ENCODE data around the gene C6orf120. TPM values are rescaled to one million over a fixed set of nuclear protein-coding genes. Genes with fewer than 3 reads are reported as not detected.

The C6orf120 gene
- polyA plus RNA-seq (2013): 19.3 and 20.0 TPM in 2 replicates

- peak; percentile 97 to 99 for DNase-seq
- peaks cover 2 to 8% of the 10 kb centered on the region in 2 experiments for H3K4me1 ChIP-seq (ENCODE audit: control insufficient read depth in 1 of 2, insufficient read depth in 2 of 2, low read length in 2 of 2)
- H3K36me3 ChIP-seq (ENCODE audit: control insufficient read depth in 1 of 2, insufficient read depth in 2 of 2, low read length in 2 of 2): peaks cover 3 to 12% of the 10 kb centered on the region in 2 experiments
- H3K79me1 ChIP-seq (ENCODE audit: low read length): peaks cover 10% of the 10 kb centered on the region
- H3K23ac ChIP-seq (ENCODE audit: low read length): peak within 1 kb of the TSS; percentile 9
- H3K4ac ChIP-seq (ENCODE audit: low read depth, low read length): peak within 1 kb of the TSS; percentile 70
- peaks cover 4% of the 10 kb centered on the region for H3K9me3 ChIP-seq (ENCODE audit: insufficient read depth, low read depth, low read length)
- no peaks in the 10 kb centered on the region for H3K27me3 ChIP-seq (ENCODE audit: insufficient read depth, low read length)
- H3K14ac ChIP-seq (ENCODE audit: low read length): peak within 1 kb of the TSS; percentile 91
- peak within 1 kb of the TSS; percentile 93 for H4K12ac ChIP-seq (ENCODE audit: low read depth, low read length)
- peak within 1 kb of the TSS; percentile 91 for H3K4me2 ChIP-seq (ENCODE audit: low read length)
- no peak within 1 kb of the TSS for H2BK12ac ChIP-seq (ENCODE audit: low read length)
- H3K9ac ChIP-seq (ENCODE audit: low read length): peak within 1 kb of the TSS; percentile 94
- H2AFZ ChIP-seq (ENCODE audit: insufficient read depth, low read length, poor library complexity): peak within 1 kb of the TSS; percentile 65
- H2AK5ac ChIP-seq (ENCODE audit: low read length): peak within 1 kb of the TSS; percentile 34
- H3K79me2 ChIP-seq (ENCODE audit: control insufficient read depth, insufficient read depth, low read length, poor library complexity): peaks cover 12% of the 10 kb centered on the region
- WGBS (ENCODE audit: extremely low coverage, insufficient coverage, insufficient read length): no CpG with 5 or more reads among the region's 92 CpGs
- peak within 1 kb of the TSS; percentile 92 for H4K8ac ChIP-seq (ENCODE audit: low read depth, low read length)
- H3K4me3 ChIP-seq (ENCODE audit: low read depth, low read length): peak within 1 kb of the TSS; percentile 94
- H3K18ac ChIP-seq (ENCODE audit: low read length): peak within 1 kb of the TSS; percentile 73
- H3K27ac ChIP-seq (ENCODE audit: low read depth, low read length): peak within 1 kb of the TSS; percentile 76
- peak within 1 kb of the TSS; percentile 68 for H4K91ac ChIP-seq (ENCODE audit: low read depth, low read length)
- H2BK5ac ChIP-seq (ENCODE audit: low read depth, low read length, poor library complexity): peak within 1 kb of the TSS; percentile 49
- H2BK120ac ChIP-seq (ENCODE audit: insufficient read depth, low read length, poor library complexity): peak within 1 kb of the TSS; percentile 75
Measured at GRCh38 chr6:169701954-169702839, at the start of gene C6orf120, which contains the start of gene WDR27. TSS of gene C6orf120 (plus strand) at chr6:169702126. CDS start at chr6:169702460, 334 bp downstream. TSS of gene WDR27 (minus strand) at chr6:169702029. CDS start at chr6:169689005, 13,024 bp downstream.

DNA sequence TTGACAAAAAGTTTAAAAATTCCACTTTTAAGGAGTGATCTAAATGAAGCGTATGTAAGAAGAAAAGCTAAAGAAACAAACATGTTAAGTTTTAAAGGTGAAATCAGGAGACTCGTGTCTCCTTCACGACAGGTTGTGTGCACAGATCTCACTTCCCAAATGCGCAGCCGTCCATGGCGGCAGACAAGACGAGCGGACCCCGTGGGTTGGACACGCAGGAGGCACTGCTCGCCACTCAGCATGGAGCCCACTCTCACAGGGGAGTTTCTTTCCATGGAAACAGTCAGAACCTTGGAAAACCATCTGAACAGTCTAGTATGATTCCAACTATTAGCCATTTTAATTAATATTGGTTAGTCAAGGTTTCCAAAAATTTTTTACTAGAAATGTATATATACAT is 49.0 kb upstream of the C6orf120 start:
- Histone ChIP-seq H3K14ac (ENCODE audit: low read length) (no peak overlapping the region), H2BK120ac (ENCODE audit: insufficient read depth, low read length, poor library complexity) (no peak overlapping the region), H3K79me1 (ENCODE audit: low read length) (no peaks in the 10 kb centered on the region), H3K27me3 (ENCODE audit: insufficient read depth, low read length) (no peaks in the 10 kb centered on the region), H2AFZ (ENCODE audit: insufficient read depth, low read length, poor library complexity) (no peak overlapping the region), H4K12ac (ENCODE audit: low read depth, low read length) (no peak overlapping the region), H3K23ac (ENCODE audit: low read length) (no peak overlapping the region), H3K4me1 (ENCODE audit: control insufficient read depth in 1 of 2, insufficient read depth in 2 of 2, low read length in 2 of 2) (no peaks in the 10 kb centered on the region), H4K91ac (ENCODE audit: low read depth, low read length) (no peak overlapping the region), H3K9ac (ENCODE audit: low read length) (no peak overlapping the region), H2BK5ac (ENCODE audit: low read depth, low read length, poor library complexity) (no peak overlapping the region), H3K79me2 (ENCODE audit: control insufficient read depth, insufficient read depth, low read length, poor library complexity) (no peaks in the 10 kb centered on the region), H3K9me3 (ENCODE audit: insufficient read depth, low read depth, low read length) (peaks cover 9% of the 10 kb centered on the region), H3K4ac (ENCODE audit: low read depth, low read length) (no peak overlapping the region), H2AK5ac (ENCODE audit: low read length) (no peak overlapping the region), H3K4me2 (ENCODE audit: low read length) (no peak overlapping the region), H2BK12ac (ENCODE audit: low read length) (no peak overlapping the region), H3K27ac (ENCODE audit: low read depth, low read length) (no peak overlapping the region), H3K4me3 (ENCODE audit: low read depth, low read length) (no peak overlapping the region), H3K18ac (ENCODE audit: low read length) (no peak overlapping the region), H3K36me3 (ENCODE audit: control insufficient read depth in 1 of 2, insufficient read depth in 2 of 2, low read length in 2 of 2) (peaks cover 32 to 36% of the 10 kb centered on the region in 2 experiments), H4K8ac (ENCODE audit: low read depth, low read length) (no peak overlapping the region)
- WGBS (ENCODE audit: extremely low coverage, insufficient coverage, insufficient read length): no CpG with 5 or more reads among the region's 11 CpGs
- DNase-seq: no peak

GRCh38 chr6:169653691-169654090 is 48.2 kb upstream of the C6orf120 start:
- H2AK5ac ChIP-seq (ENCODE audit: low read length): no peak overlapping the region
- H2BK120ac ChIP-seq (ENCODE audit: insufficient read depth, low read length, poor library complexity): no peak overlapping the region
- H4K8ac ChIP-seq (ENCODE audit: low read depth, low read length): no peak overlapping the region
- H3K79me2 ChIP-seq (ENCODE audit: control insufficient read depth, insufficient read depth, low read length, poor library complexity): no peaks in the 10 kb centered on the region
- no peaks in the 10 kb centered on the region for H3K27me3 ChIP-seq (ENCODE audit: insufficient read depth, low read length)
- H3K4me3 ChIP-seq (ENCODE audit: low read depth, low read length): no peak overlapping the region
- H3K4me1 ChIP-seq (ENCODE audit: control insufficient read depth in 1 of 2, insufficient read depth in 2 of 2, low read length in 2 of 2): no peaks in the 10 kb centered on the region
- H3K18ac ChIP-seq (ENCODE audit: low read length): no peak overlapping the region
- H3K79me1 ChIP-seq (ENCODE audit: low read length): no peaks in the 10 kb centered on the region
- no peak overlapping the region for H3K4ac ChIP-seq (ENCODE audit: low read depth, low read length)
- peaks cover 9% of the 10 kb centered on the region for H3K9me3 ChIP-seq (ENCODE audit: insufficient read depth, low read depth, low read length)
- peaks cover 34 to 40% of the 10 kb centered on the region in 2 experiments for H3K36me3 ChIP-seq (ENCODE audit: control insufficient read depth in 1 of 2, insufficient read depth in 2 of 2, low read length in 2 of 2)
- no peak overlapping the region for H3K14ac ChIP-seq (ENCODE audit: low read length)
- no peak overlapping the region for H4K91ac ChIP-seq (ENCODE audit: low read depth, low read length)
- no peak overlapping the region for H2BK5ac ChIP-seq (ENCODE audit: low read depth, low read length, poor library complexity)
- no peak overlapping the region for H3K23ac ChIP-seq (ENCODE audit: low read length)
- no peak overlapping the region for H4K12ac ChIP-seq (ENCODE audit: low read depth, low read length)
- H2BK12ac ChIP-seq (ENCODE audit: low read length): no peak overlapping the region
- H3K27ac ChIP-seq (ENCODE audit: low read depth, low read length): no peak overlapping the region
- no peak overlapping the region for H3K4me2 ChIP-seq (ENCODE audit: low read length)
- H2AFZ ChIP-seq (ENCODE audit: insufficient read depth, low read length, poor library complexity): no peak overlapping the region
- no CpG with 5 or more reads among the region's 6 CpGs for WGBS (ENCODE audit: extremely low coverage, insufficient coverage, insufficient read length)
- no peak for DNase-seq
- H3K9ac ChIP-seq (ENCODE audit: low read length): no peak overlapping the region

DNA sequence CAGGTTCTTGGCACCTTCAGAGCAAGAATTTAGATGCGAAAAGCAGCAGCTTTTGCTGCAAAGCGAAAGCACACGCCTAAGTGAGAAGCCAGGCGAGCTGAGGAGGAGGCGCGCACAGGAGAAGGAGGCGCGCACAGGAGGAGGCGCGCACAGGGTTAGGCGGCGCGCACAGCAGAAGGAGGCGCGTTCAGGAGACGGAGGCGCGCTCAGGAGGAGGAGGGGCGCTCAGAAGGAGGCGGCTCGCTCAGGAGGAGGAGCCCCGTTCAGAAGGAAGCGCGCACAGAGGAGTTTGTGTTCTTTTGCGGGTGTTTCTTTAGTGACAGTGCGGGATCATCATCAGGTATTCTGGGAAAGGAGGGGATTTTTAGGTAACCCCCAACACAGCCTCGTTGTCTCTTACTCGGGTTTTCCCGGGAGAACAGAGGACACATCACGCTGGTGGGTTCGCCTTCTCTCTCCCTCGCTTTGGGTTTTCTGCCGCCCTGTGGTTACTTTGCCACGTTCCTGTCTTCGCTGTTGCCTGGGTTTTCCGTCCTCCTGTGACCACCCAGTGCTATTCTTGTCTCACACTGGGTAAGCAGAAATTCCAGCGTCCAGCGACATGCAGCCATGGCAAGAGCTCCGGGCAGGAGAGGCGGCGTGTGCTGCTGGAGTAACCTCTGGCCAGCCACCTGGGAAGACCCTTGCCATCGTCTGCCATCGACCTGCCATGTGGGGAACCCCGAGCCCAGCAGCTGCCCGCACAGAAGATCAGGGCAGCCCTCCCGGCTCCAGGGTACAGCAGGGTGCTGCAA is 47.1 kb upstream of the C6orf120 start:
- Histone ChIP-seq H4K8ac (ENCODE audit: low read depth, low read length) (no peak overlapping the region), H3K27ac (ENCODE audit: low read depth, low read length) (no peak overlapping the region), H3K23ac (ENCODE audit: low read length) (no peak overlapping the region), H3K9me3 (ENCODE audit: insufficient read depth, low read depth, low read length) (peaks cover 9% of the 10 kb centered on the region), H2AFZ (ENCODE audit: insufficient read depth, low read length, poor library complexity) (no peak overlapping the region), H2BK5ac (ENCODE audit: low read depth, low read length, poor library complexity) (no peak overlapping the region), H3K9ac (ENCODE audit: low read length) (no peak overlapping the region), H3K79me1 (ENCODE audit: low read length) (no peaks in the 10 kb centered on the region), H3K14ac (ENCODE audit: low read length) (no peak overlapping the region), H4K91ac (ENCODE audit: low read depth, low read length) (no peak overlapping the region), H3K4me3 (ENCODE audit: low read depth, low read length) (no peak overlapping the region), H2BK12ac (ENCODE audit: low read length) (no peak overlapping the region), H3K4me1 (ENCODE audit: control insufficient read depth in 1 of 2, insufficient read depth in 2 of 2, low read length in 2 of 2) (no peaks in the 10 kb centered on the region), H3K4ac (ENCODE audit: low read depth, low read length) (no peak overlapping the region), H4K12ac (ENCODE audit: low read depth, low read length) (no peak overlapping the region), H2AK5ac (ENCODE audit: low read length) (no peak overlapping the region), H3K4me2 (ENCODE audit: low read length) (no peak overlapping the region), H3K18ac (ENCODE audit: low read length) (no peak overlapping the region), H3K79me2 (ENCODE audit: control insufficient read depth, insufficient read depth, low read length, poor library complexity) (no peaks in the 10 kb centered on the region), H3K27me3 (ENCODE audit: insufficient read depth, low read length) (no peaks in the 10 kb centered on the region), H2BK120ac (ENCODE audit: insufficient read depth, low read length, poor library complexity) (no peak overlapping the region), H3K36me3 (ENCODE audit: control insufficient read depth in 1 of 2, insufficient read depth in 2 of 2, low read length in 2 of 2) (peaks cover 41 to 47% of the 10 kb centered on the region in 2 experiments)
- no CpG with 5 or more reads among the region's 46 CpGs for WGBS (ENCODE audit: extremely low coverage, insufficient coverage, insufficient read length)
- DNase-seq: peak in 1 of 2 donors; percentile 23

Measured in trophoblast cell (in vitro differentiated cells and primary cell).